IMR-90 (cell line): ENCODE data around the gene SRR. TPM values are rescaled to one million over a fixed set of nuclear protein-coding genes. Genes with fewer than 3 reads are reported as not detected.

Source experiments
- ATAC-seq: fragments of 200-7000 bp; cut with Tn5 transposase; 2 replicates; pipeline ENCODE4 v1.9.1; 2020; ENCODE audit warnings: low read depth, mild to moderate bottlenecking, moderate library complexity
- BruUV-seq: library from RNA; stranded (reverse); fragments of 400-500 nt; replicated peaks from 2 replicates; lab custom pipeline; 2021; lab: Mats Ljungman, UMichigan
- CTCF ChIA-PET: fragments of 300-600 bp; formaldehyde crosslinking; extraction: SDS; loops from one replicate; lab custom pipeline; 2021; ENCODE audit warnings: antibody characterized with exemption; lab: Yijun Ruan, JAX
- POLR2A ChIA-PET: fragments of 300-600 bp; sonication (Branson Sonifier 250); formaldehyde crosslinking; loops from one replicate; lab custom pipeline; 2022; ENCODE audit warnings: antibody characterized with exemption; ENCODE audit not compliant: unreplicated experiment; lab: Charles Lee
- DNase-seq: peaks from one replicate; pipeline ENCODE4 v3.0.0; 2013
- H2AFZ ChIP-seq: replicated peaks from 2 replicates; pipeline ENCODE3; 2013; ENCODE audit warnings: low read length, mild to moderate bottlenecking; ENCODE audit not compliant: poor library complexity
- H2AK5ac ChIP-seq: 2 replicates; pipeline ENCODE4 v1.6.1; 2013; ENCODE audit warnings: low read depth, low read length, inconsistent platforms
- H2AK9ac ChIP-seq: replicated peaks from 2 replicates; pipeline ENCODE3; 2013; ENCODE audit warnings: mild to moderate bottlenecking, low read depth, low read length, moderate library complexity; ENCODE audit not compliant: poor library complexity
- H2BK120ac ChIP-seq: 2 replicates; pipeline ENCODE4 v1.6.1; 2013; ENCODE audit warnings: low read depth, low read length, inconsistent platforms
- H2BK15ac ChIP-seq: 3 replicates; pipeline ENCODE4 v1.6.1; 2013; ENCODE audit warnings: low read depth, low read length, inconsistent platforms
- H2BK20ac ChIP-seq: 2 replicates; pipeline ENCODE4 v1.6.1; 2013; ENCODE audit warnings: low read depth, mild to moderate bottlenecking, inconsistent platforms, low read length, moderate library complexity
- H2BK5ac ChIP-seq: 2 replicates; pipeline ENCODE4 v1.6.1; 2013; ENCODE audit warnings: mild to moderate bottlenecking, low read depth, low read length, inconsistent platforms; ENCODE audit not compliant: poor library complexity, severe bottlenecking
- H3K14ac ChIP-seq: replicated peaks from 2 replicates; pipeline ENCODE4 v1.6.1; 2013; ENCODE audit warnings: low read depth, low read length, inconsistent platforms
- H3K18ac ChIP-seq: 2 replicates; pipeline ENCODE4 v1.6.1; 2013; ENCODE audit warnings: low read depth, low read length, control low read depth
- H3K23ac ChIP-seq: 2 replicates; pipeline ENCODE4 v1.6.1; 2013; ENCODE audit warnings: low read depth, low read length, inconsistent platforms
- H3K27ac ChIP-seq: 2 replicates; pipeline ENCODE4 v1.5.1; 2013; ENCODE audit warnings: mild to moderate bottlenecking, control low read depth, low read length; ENCODE audit not compliant: insufficient read depth
- H3K27me3 ChIP-seq: 2 replicates; pipeline ENCODE4 v1.6.1; 2013; ENCODE audit warnings: low read length; ENCODE audit not compliant: control insufficient read depth, insufficient read depth
- H3K36me3 ChIP-seq: 2 replicates; pipeline ENCODE4 v1.6.1; 2013; ENCODE audit warnings: low read length, mixed read lengths; ENCODE audit not compliant: control insufficient read depth, insufficient read depth
- H3K4ac ChIP-seq: 2 replicates; pipeline ENCODE4 v1.6.1; 2013; ENCODE audit warnings: low read depth, low read length, inconsistent platforms
- H3K4me1 ChIP-seq: 2 replicates; pipeline ENCODE4 v1.6.1; 2013; ENCODE audit warnings: low read length, mixed read lengths; ENCODE audit not compliant: control insufficient read depth, insufficient read depth
- H3K4me2 ChIP-seq: 2 replicates; pipeline ENCODE4 v1.6.1; 2013; ENCODE audit warnings: low read depth, mild to moderate bottlenecking, control low read depth, low read length, moderate library complexity
- H3K4me3 ChIP-seq: 2 replicates; pipeline ENCODE4 v1.5.1; 2013; ENCODE audit warnings: low read depth, mild to moderate bottlenecking, control low read depth, low read length, moderate library complexity; ENCODE audit not compliant: insufficient read depth
- H3K56ac ChIP-seq: 2 replicates; pipeline ENCODE4 v1.6.1; 2013; ENCODE audit warnings: low read length, inconsistent platforms; ENCODE audit not compliant: insufficient read depth; ENCODE audit errors: extremely low read depth
- H3K79me1 ChIP-seq, 2 experiments: 2 replicates each; pipeline ENCODE4 v1.6.1; 2013; ENCODE audit warnings: low read length in 2 of 2, inconsistent platforms in 1 of 2, low read depth in 1 of 2
- H3K9ac ChIP-seq: 2 replicates; pipeline ENCODE4 v1.6.1; 2013; ENCODE audit warnings: low read depth, low read length, control low read depth
- H3K9me1 ChIP-seq: 2 replicates; pipeline ENCODE4 v1.6.1; 2013; ENCODE audit warnings: low read length, inconsistent platforms; ENCODE audit not compliant: insufficient read depth
- H3K9me3 ChIP-seq: 2 replicates; pipeline ENCODE4 v1.6.1; 2013; ENCODE audit warnings: low read length; ENCODE audit not compliant: control insufficient read depth, insufficient read depth
- H4K20me1 ChIP-seq: 2 replicates; pipeline ENCODE4 v1.6.1; 2013; ENCODE audit warnings: low read length, inconsistent platforms; ENCODE audit not compliant: insufficient read depth
- H4K5ac ChIP-seq: 2 replicates; pipeline ENCODE4 v1.6.1; 2013; ENCODE audit warnings: mild to moderate bottlenecking, low read depth, low read length, control low read depth
- H4K8ac ChIP-seq, 2 experiments: 2 replicates each; pipeline ENCODE4 v1.6.1; 2013; ENCODE audit warnings: low read depth in 2 of 2, low read length in 2 of 2, control low read depth in 1 of 2, inconsistent platforms in 1 of 2
- H4K91ac ChIP-seq: 2 replicates; pipeline ENCODE4 v1.6.1; 2013; ENCODE audit warnings: low read depth, low read length, inconsistent platforms; ENCODE audit not compliant: insufficient read depth
- CEBPB ChIP-seq: IDR thresholded peaks from 2 replicates; pipeline ENCODE4 v1.6.1; 2012; ENCODE audit warnings: low read depth, low read length, improper control_type of control experiment
- MAFK ChIP-seq: IDR thresholded peaks from 2 replicates; pipeline ENCODE4 v1.6.1; 2012; ENCODE audit warnings: low read depth, low read length, improper control_type of control experiment
- POLR2A ChIP-seq: IDR thresholded peaks from 2 replicates; pipeline ENCODE4 v1.6.1; 2012; ENCODE audit warnings: mild to moderate bottlenecking, low read depth, low read length
- WGBS, 2 experiments: methylation state at CpG; one replicate each; pipeline versions ENCODE4 v1.1.5 to v1.1.7; 2013; ENCODE audit warnings: missing lambda C conversion rate in 2 of 2; ENCODE audit not compliant: insufficient read length in 1 of 2; ENCODE audit errors: extremely low coverage in 2 of 2; 5-methylcytosine and 5-hydroxymethylcytosine counted together
- dilution Hi-C: fragments of 300-500 bp; cut with HindIII; formaldehyde crosslinking; loops from one replicate; pipeline ENCODE4 v1.14.3; 2018; ENCODE audit warnings: low sequenced_read_pairs; ENCODE audit not compliant: unreplicated experiment
- in situ Hi-C: fragments of 300-500 bp; cut with MboI; formaldehyde crosslinking; loops from 3 replicates; pipeline ENCODE4 v1.14.3; 2019; ENCODE audit warnings: low sequenced_read_pairs, inconsistent platforms, mixed read lengths
- intact Hi-C: fragments of 100-400 bp; cut with micrococcal nuclease; formaldehyde crosslinking; loops from 2 replicates; pipeline ENCODE4 v1.10.0; 2022
- polyA plus RNA-seq, 3 experiments: library from polyadenylated mRNA; depleted of rRNA; stranded (reverse); fragments of >200 nt; gene quantifications; 2 replicates each; pipeline ENCODE4 v1.2.3, GENCODE V29; 2012; ENCODE audit warnings: low replicate concordance in 1 of 3
- total RNA-seq: library from RNA; depleted of rRNA; stranded (reverse); fragments of >200 nt; gene quantifications from 2 replicates; pipeline ENCODE4 v1.2.3, GENCODE V29; 2012
- TF ChIP-seq, protein P1 (sequence below): conservative IDR thresholded peaks from 2 replicates; pipeline ENCODE4 v1.5.1; 2012; ENCODE audit warnings: mild to moderate bottlenecking, low read depth, low read length, improper control_type of control experiment

The SRR gene
- total and polyA plus RNA-seq, 2 of the 4 experiments (the other 2 are of a cell fraction): 14.5 to 52.7 TPM

DNA sequence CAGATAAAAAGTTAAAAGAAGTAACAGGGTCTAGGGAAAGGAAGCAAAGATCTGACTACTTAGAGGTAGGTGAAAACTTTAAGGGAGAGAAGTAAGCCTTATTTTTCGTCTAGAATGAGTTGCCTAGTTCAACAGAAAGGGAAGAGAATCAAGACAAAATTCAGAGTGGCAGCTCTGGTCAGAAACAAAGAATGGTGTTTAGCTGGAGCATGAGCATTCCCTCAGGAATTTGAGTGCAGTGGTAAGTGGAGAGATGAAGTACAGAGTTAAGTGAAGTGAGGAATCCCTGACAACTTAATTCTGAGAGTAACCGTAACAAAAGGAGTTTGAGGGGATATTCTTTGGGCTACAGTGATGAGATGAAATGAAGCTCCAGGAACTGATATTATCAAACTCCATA lies 11.7 kb upstream of the SRR start:
- Histone ChIP-seq H3K27me3 (no peaks in the 10 kb centered on the region), H2BK15ac (no peak overlapping the region), H3K4me3 (no peak overlapping the region), H2AFZ (no peak overlapping the region), H4K5ac (no peak overlapping the region), H3K56ac (no peak overlapping the region), H2BK5ac (peak overlapping the region; percentile 20), H2AK5ac (no peak overlapping the region), H4K20me1 (peaks cover 11% of the 10 kb centered on the region; the same call in 1 of the 2 replicates), H2BK20ac (no peak overlapping the region), H3K27ac (no peak overlapping the region), H3K9me1 (peaks cover 4% of the 10 kb centered on the region; the same call in 1 of the 2 replicates), H4K91ac (no peak overlapping the region), H3K79me1 (peaks cover 18 to 60% of the 10 kb centered on the region in 2 experiments), H3K36me3 (peaks cover 36% of the 10 kb centered on the region), H3K9ac (no peak overlapping the region), H3K4me2 (no peak overlapping the region), H3K4me1 (peaks cover 5% of the 10 kb centered on the region; the same call in 1 of the 2 replicates), H3K4ac (no peak overlapping the region), H3K18ac (no peak overlapping the region), H4K8ac (no peak overlapping the region), H3K9me3 (no peaks in the 10 kb centered on the region), H3K14ac (no peak overlapping the region), H3K23ac (no peak overlapping the region), H2AK9ac (no peak overlapping the region), H2BK120ac (no peak overlapping the region)
- no CpG with 5 or more reads among the region's 2 CpGs for WGBS, 2 experiments
- ATAC-seq (peak; percentile 95), DNase-seq (peak; percentile 52)
- TF ChIP-seq, protein P1, sequence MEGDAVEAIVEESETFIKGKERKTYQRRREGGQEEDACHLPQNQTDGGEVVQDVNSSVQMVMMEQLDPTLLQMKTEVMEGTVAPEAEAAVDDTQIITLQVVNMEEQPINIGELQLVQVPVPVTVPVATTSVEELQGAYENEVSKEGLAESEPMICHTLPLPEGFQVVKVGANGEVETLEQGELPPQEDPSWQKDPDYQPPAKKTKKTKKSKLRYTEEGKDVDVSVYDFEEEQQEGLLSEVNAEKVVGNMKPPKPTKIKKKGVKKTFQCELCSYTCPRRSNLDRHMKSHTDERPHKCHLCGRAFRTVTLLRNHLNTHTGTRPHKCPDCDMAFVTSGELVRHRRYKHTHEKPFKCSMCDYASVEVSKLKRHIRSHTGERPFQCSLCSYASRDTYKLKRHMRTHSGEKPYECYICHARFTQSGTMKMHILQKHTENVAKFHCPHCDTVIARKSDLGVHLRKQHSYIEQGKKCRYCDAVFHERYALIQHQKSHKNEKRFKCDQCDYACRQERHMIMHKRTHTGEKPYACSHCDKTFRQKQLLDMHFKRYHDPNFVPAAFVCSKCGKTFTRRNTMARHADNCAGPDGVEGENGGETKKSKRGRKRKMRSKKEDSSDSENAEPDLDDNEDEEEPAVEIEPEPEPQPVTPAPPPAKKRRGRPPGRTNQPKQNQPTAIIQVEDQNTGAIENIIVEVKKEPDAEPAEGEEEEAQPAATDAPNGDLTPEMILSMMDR: no peak
- TF ChIP-seq MAFK (no peak), CEBPB (no peak), POLR2A (no peak)
- dilution Hi-C loops (no loop called here), intact Hi-C loops (no loop called here), in situ Hi-C loops (no loop called here)
- CTCF ChIA-PET: interaction anchor here (1.1 to 1.2 kb wide), 2 partner anchors 11 to 78 kb away, joined by 3 read pairs; no protein-coding TSS in a partner anchor
- POLR2A ChIA-PET: no interaction called here
- no TSS peak for BruUV-seq
